NCI-H748 treated with DMSO at 0.1 percent for 48 hours (cell line): Measurements from ENCODE around the gene WDR54.

Experiments used
- DNase-seq: peaks from one replicate; lab custom pipeline; 2025; lab: John Stamatoyannopoulos, UW

The WDR54 gene

GRCh38 chr2:74421221-74421870 lies at the start of gene WDR54, which contains the start of gene C2orf81:
Gene WDR54, plus strand, starts transcription at chr2:74421730. Its CDS starts 424 bp downstream, at chr2:74422154.
Gene C2orf81, minus strand, starts transcription at chr2:74421619. Its CDS starts 59 bp downstream, at chr2:74421560.
- peak; percentile 79 for DNase-seq

DNA sequence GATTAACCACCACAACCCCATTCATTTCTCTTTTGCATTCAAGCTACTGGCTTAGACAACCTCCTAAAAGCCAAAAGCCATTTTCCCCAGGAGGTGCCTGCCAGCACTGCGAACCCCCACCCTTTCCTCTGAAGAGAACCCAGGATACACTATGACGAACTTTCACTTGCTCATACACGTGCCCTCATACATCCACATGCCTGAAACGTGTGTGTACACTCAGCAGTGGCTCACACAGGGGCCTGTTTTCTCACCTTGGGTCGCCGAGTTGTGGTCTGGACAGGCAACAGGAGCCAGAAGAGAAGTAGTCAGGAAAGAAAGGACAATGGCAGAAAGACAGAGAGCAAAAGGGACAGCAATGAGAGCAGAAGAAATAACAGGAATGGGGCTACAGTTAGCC lies 48.9 kb upstream of the WDR54 start:
- DNase-seq: no peak

GRCh38 chr2:74373221-74373676 lies 48.3 kb upstream of the WDR54 start:
- DNase-seq: no peak

DNA sequence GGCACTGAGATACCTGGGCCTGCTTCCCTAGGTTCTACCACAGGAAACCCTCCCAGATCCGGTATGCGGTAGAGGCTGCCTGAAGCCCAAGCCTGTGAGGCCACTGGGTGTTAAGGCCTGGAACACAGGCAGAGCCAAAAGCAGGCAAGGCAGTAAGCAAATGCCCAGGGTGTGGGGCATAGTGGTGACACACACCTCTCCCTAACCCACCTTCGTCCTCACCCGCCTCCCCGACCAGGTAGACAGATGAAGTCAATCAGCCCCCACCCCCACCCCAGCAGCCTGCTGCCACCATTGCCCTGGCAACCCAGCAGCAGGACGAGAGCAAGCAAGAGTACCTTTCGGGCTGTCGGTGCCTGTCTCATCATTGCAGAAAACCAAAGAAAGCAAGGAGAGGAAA lies 47.5 kb upstream of the WDR54 start:
- no peak for DNase-seq

DNA sequence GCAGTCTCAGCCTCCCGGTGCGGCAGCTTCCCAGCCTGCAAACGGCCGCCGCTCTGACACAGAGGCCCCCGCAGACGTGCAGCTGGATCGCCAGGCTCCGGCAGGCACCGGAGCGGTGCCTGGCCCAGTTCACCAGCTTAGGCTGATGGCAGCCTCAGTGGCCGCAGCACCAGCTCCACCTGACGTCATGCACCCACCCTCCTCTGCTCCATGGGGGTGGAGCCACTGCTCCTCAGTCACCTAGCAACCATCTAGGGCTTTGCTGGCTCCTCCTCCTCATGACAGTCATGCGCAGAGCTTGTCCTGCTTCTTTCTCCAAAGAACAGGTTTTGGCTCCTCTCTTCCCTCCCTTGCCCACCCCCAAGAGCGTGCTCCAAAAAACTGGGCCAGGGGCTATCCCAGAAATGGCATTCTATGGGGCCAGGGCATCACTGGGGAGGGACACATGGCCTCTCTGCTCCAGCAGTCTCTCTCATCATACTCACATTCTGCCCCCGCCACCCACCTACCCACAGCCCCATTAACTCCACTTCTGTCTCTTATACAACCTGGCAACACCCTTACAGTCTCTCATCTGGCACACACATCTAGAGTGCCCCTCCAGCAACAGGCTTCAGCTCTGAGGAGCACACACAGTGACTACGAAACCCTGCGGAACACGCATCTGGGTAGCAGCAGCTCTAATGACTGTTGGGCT lies 46.9 kb upstream of the WDR54 start:
- peak; percentile 63 for DNase-seq

- DNase-seq: no peak
These were observed 45.7 kb upstream of the WDR54 start for GRCh38 chr2:74375838-74376237.

DNA sequence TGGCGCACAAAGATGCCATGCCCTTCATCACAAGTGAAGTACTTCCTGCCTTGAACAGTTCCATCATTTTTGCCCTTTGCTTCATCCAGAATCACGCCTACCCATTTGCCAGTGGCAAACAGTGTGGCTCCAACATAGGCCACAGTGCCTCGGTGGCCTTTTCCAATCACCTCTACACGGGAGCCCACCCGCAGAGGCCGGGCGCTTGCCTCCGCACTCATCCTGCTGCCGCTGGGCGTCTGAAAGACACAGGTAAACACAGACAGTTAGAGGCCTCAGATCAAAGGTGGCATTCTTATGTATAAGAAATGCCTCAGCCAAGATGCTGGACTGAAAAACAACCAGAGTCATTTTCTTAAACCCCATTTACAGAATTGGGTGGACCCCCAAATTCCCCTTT lies 43.5 kb upstream of the WDR54 start:
- DNase-seq: no peak

GRCh38 chr2:74379851-74380789 lies 41.4 kb upstream of the WDR54 start, which contains the start of gene DCTN1:
Gene DCTN1, minus strand, starts transcription at chr2:74380311. Its CDS starts 274 bp downstream, at chr2:74380037.
- DNase-seq: no peak

DNA sequence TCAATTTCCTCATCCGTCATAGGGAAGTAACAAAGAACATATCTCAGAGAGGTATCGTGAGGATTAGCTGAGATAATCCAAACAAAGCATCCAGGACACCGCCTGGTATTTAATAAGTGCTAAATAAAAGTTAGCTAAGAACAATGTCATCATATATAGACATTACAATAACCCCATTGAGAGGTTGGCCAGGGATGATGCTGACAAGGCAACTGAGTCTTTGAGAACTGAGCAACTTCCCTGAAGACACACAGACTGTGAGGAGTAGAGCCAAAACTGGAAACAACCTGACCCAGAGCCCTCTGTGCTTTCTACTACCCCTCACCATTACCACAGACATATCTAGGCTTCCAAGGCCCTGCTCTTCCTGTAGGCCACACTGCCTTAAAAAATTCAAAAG lies 39.8 kb upstream of the WDR54 start:
- no peak for DNase-seq

DNA sequence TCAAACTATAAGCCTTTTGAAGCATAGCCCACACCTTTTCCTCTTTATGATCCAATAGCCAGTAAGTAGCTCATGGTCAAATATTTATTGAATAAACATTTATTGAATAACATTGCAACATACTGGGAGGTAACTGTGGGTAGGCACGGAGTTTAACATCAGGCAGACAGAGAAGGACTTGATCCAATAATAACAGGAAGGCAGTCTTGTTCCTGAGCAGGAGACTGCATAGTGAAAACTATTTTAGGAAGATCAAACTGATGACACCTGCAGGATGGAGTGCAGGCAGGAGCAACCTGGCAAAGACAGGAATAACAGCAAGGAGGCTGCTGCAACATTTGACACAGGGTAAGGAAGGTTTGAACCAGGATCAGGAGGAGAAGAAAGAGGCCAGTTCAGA lies 38.3 kb upstream of the WDR54 start:
- no peak for DNase-seq

- no peak for DNase-seq
These were observed 37.5 kb upstream of the WDR54 start for GRCh38 chr2:74384051-74384450.

DNA sequence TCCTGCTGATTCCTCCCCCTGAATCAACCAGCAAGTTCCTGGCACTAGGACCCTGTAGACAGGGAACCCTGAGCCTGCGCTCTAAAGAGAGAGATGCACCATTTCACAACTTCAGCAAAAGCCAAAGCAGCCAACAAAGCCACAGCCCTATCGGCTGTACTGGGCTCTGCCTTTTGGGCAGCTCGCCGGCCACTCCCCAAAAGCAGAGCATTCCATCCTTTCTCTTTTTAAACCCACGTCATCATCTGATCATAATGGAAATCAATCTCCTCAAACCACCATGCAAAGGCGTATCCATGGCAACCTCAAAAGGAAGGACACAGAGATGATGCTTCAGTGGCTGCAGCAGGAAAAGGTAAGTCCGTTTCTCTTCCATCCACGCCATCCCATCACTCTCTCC lies 36.1 kb upstream of the WDR54 start:
- no peak for DNase-seq

GRCh38 chr2:74387346-74387745 lies 34.2 kb upstream of the WDR54 start:
- no peak for DNase-seq

DNA sequence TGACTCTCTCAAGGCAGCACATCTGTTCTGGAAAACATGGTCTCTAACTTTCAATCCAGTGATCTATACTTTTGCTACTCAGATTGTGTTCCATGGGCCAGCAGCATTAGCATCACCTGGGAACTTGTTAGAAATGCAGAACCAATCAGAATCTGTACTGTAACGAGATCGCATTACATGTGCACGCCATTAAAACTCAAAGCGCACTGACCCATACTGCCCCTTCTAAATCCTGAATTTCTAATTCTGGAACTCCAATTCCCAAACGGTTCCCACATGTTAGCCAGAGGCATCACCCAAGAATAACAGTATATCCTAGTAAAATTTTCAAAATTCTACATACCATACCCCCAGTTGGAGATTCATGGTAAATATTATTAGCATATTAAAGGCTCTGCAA lies 30.9 kb upstream of the WDR54 start:
- peak; percentile 17 for DNase-seq

GRCh38 chr2:74391209-74391579 lies 30.3 kb upstream of the WDR54 start:
- no peak for DNase-seq

DNA sequence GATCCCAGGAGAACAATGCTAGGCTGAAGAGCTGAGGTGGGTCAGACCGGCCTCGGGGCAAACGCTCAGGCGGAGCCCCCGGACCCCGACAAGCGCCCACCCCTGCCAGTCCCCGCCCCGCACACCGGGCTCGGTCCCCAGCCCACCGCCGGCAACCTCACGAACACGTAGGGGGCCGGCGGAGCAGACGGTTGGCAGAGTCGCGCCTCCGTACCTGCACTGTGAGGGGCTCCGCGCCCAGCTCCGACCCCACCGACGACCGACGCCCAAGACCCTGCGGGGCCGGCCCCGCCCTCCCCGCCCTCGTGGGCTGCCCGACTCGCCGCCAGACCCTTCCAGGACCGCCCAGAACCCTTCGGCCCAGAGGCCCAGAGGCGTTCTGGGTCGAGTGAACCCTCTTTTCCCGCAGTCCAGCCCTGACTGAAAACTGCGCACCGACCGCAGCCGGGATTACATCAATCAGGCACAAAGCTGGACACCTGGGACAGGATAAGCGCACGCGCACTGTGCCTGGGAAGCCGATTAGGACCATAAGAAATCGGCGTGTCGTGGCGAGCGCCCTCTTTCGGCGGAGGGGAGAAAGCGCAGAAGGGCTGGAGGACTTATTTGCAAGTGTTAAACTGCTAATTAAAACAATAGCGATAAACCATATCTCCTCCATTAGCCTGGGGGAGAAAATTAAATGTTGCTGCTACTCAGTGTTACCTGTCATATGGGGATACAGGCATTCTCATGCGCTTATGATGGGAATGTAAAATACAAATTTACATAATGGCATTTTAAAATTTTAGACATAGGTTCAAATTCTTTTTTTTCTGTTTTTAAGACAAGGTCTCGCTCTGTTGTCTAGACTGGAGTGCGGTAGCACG lies 29.7 kb upstream of the WDR54 start:
- peak; percentile 80 for DNase-seq

- no peak for DNase-seq
These were observed 29.1 kb upstream of the WDR54 start for GRCh38 chr2:74392449-74392743.

DNA sequence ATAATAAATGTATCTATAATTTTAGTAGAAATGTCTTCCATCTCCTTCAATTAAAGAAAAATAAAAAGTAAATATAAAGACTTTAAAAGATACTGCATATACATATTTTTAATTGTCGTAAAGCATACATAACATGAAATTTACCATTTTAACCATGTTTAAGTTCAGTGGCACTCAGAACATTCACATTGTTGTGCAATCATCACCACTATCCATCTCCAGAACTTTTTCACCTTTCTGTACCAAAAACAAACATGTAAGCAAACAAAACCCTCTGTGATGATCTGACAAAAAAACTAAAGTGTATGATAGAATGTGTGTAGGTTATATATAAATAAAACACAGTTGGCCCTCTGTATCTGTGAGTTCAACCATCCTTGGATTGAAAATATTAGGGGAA lies 28.0 kb upstream of the WDR54 start:
- no peak for DNase-seq

- DNase-seq: no peak
These were observed 25.4 kb upstream of the WDR54 start for GRCh38 chr2:74396149-74396548.

- DNase-seq: no peak
These were observed 21.7 kb upstream of the WDR54 start for GRCh38 chr2:74399785-74400184.

DNA sequence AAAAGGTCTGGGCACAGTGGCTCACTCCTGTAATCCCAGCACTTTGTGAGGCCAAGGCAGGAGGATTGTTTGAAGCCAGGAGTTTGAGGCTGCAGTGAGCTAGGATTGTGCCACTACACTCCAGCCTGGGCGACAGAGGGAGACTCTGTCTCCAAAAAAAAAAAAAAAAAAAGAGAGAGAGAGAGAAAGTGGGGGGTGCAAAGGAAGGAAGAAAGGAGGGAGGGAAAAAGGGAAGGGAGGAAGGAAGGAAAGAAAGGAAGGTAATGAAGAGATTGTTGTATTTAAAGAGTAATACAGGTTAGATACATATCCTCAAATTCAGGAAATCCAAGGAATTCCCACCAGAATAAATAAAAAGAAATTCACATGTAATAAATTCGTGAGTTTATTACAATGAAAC lies 19.6 kb upstream of the WDR54 start:
- DNase-seq: no peak

DNA sequence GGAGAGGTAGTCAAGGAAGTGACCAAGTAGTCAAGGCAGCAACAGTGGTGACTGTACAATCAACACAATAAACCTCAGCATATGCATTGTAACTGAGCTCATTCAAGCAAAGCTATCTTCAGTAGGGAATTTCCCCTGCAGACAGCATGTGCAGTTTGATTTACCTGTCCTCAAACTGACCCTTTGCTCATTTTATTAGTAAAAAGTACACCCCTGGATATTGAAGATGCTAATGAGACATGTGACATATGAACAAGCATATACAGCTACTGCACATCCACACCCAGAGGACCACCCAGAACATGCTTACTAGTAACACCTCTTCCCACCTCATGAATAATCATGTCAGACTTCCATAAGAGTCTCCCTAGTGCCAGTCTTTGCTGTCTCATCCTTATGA lies 15.5 kb upstream of the WDR54 start:
- no peak for DNase-seq
